BJ (cell line): ENCODE results near the gene VTI1A. TPM values are rescaled to one million over a fixed set of nuclear protein-coding genes. Genes with fewer than 3 reads are reported as not detected.
"Not testable (repeated sequence)": the region's sequence is repeated elsewhere in the genome, so short reads cannot be mapped to it uniquely, and the experiment has no call there.

ENCODE experiments used
- CTCF ChIA-PET: fragments of 350-600 bp; formaldehyde crosslinking; extraction: SDS; loops from one replicate; lab custom pipeline; 2021; ENCODE audit warnings: antibody characterized with exemption, inconsistent platforms; lab: Yijun Ruan, JAX
- POLR2A ChIA-PET: fragments of 300-600 bp; sonication (Branson Sonifier 250); formaldehyde crosslinking; extraction: SDS; loops from one replicate; lab custom pipeline; 2021; ENCODE audit warnings: antibody characterized with exemption; lab: Charles Lee
- DNase-seq: peaks from one replicate; pipeline ENCODE4 v3.0.0-alpha.2; 2011; ENCODE audit warnings: low read depth
- H3K27me3 ChIP-seq: 2 replicates; pipeline ENCODE4 v1.6.0; 2011; ENCODE audit warnings: low read length; ENCODE audit not compliant: control insufficient read depth, insufficient read depth
- H3K36me3 ChIP-seq: 2 replicates; pipeline ENCODE4 v1.5.1; 2011; ENCODE audit warnings: low read length; ENCODE audit not compliant: control insufficient read depth, insufficient read depth
- H3K4me3 ChIP-seq: 2 replicates; pipeline ENCODE4 v1.5.1; 2011; ENCODE audit warnings: low read depth, mild to moderate bottlenecking, control low read depth, low read length
- CTCF ChIP-seq: IDR thresholded peaks from 2 replicates; pipeline ENCODE4 v1.5.1; 2011; ENCODE audit warnings: low read depth, mild to moderate bottlenecking, control low read depth, inconsistent platforms, low read length, moderate library complexity; ENCODE audit not compliant: insufficient read depth
- polyA plus RNA-seq: library from polyadenylated mRNA; depleted of rRNA; stranded (reverse); fragments of >200 nt; gene quantifications from 2 replicates; pipeline ENCODE4 v1.2.3, GENCODE V29; 2011

VTI1A gene
- polyA plus RNA-seq, 1 experiment: 13.4 TPM

DNA sequence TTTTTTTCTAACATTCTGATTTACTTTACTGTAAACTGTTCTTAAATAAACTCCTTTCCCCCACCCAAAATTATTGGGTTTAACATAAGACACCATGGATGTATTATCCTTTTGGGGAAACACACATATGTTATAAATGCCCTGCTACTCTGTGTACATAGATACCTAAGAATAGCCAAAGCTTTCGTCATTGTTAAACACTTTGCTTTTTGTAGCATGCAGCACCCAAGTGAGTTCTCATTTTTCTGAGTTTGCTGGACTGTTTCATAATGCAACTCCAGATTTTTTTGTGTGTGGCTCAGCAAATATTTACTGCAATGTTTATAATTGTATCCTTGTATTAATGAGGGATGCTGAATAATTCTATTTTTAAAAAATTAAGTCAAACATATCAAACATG, 86.9 kb downstream of the VTI1A start:
- H3K4me3 ChIP-seq: no peak overlapping the region
- no peak for DNase-seq
- POLR2A ChIA-PET: no interaction called here
- H3K27me3 ChIP-seq: no peaks in the 10 kb centered on the region
- no peak for TF ChIP-seq CTCF
- H3K36me3 ChIP-seq: no peaks in the 10 kb centered on the region; the same call in 1 of the 2 replicates
- CTCF ChIA-PET: no interaction called here

- no peak for DNase-seq
- Histone ChIP-seq H3K36me3 (peaks cover 1% of the 10 kb centered on the region; the same call in 1 of the 2 replicates), H3K4me3 (no peak overlapping the region), H3K27me3 (no peaks in the 10 kb centered on the region)
- no peak for TF ChIP-seq CTCF
- ChIA-PET POLR2A (interaction anchor here (0.7 kb wide), 1 partner anchor 18 kb away, joined by 4 read pairs; no protein-coding TSS in a partner anchor), CTCF (interaction anchor here (1.0 to 1.6 kb wide), 2 partner anchors 8 to 12 kb away, joined by 3 to 5 read pairs; no protein-coding TSS in a partner anchor)
Observed at GRCh38 chr10:112535531-112535951, 88.5 kb downstream of the VTI1A start.

- H3K36me3 ChIP-seq: 0 out of 2 replicates have a peak, but pooled peaks cover 1% of the 10 kb centered on the region
- ChIA-PET POLR2A (no interaction called here), CTCF (interaction anchor here (1.6 kb wide), 1 partner anchor 9 kb away, joined by 5 read pairs; no protein-coding TSS in a partner anchor)
- H3K4me3 ChIP-seq: no peak overlapping the region
- no peak for DNase-seq
- no peaks in the 10 kb centered on the region for H3K27me3 ChIP-seq
- no peak for TF ChIP-seq CTCF
Observed at GRCh38 chr10:112536663-112537062, 89.6 kb downstream of the VTI1A start.

- H3K27me3 ChIP-seq: no peaks in the 10 kb centered on the region
- 0 out of 2 replicates have a peak, but pooled peaks cover 1% of the 10 kb centered on the region for H3K36me3 ChIP-seq
- CTCF ChIA-PET: no interaction called here
- no peak for TF ChIP-seq CTCF
- no peak overlapping the region for H3K4me3 ChIP-seq
- no peak for DNase-seq
- POLR2A ChIA-PET: no interaction called here
Observed at GRCh38 chr10:112538168-112538567, 91.2 kb downstream of the VTI1A start.

GRCh38 chr10:112539340-112539739, 92.3 kb downstream of the VTI1A start:
- ChIA-PET CTCF (no interaction called here), POLR2A (no interaction called here)
- H3K36me3 ChIP-seq: 0 out of 2 replicates have a peak, but pooled peaks cover 1% of the 10 kb centered on the region
- no peak for TF ChIP-seq CTCF
- H3K27me3 ChIP-seq: no peaks in the 10 kb centered on the region
- H3K4me3 ChIP-seq: no peak overlapping the region
- no peak for DNase-seq

- CTCF ChIA-PET: interaction anchor here (1.4 kb wide), 1 partner anchor 14 kb away, joined by 3 read pairs; no protein-coding TSS in a partner anchor
- H3K36me3 ChIP-seq, DNase-seq, H3K4me3 ChIP-seq, H3K27me3 ChIP-seq, POLR2A ChIA-PET: not testable (repeated sequence)
Observed at GRCh38 chr10:112542823-112543222, 95.8 kb downstream of the VTI1A start.
